Activated T-cell treated with anti-CD3 and anti-CD28 coated beads for 1 hour (primary cell): ENCODE measurements around the gene TANK.

ENCODE experiments used
- DNase-seq: peaks from one replicate; pipeline ENCODE4 v3.0.0-alpha.2; 2020; ENCODE audit warnings: low read depth

TANK gene

GRCh38 chr2:161232571-161232970, 72.3 kb downstream of the TANK start:
- DNase-seq: no peak

GRCh38 chr2:161233858-161234431, 73.7 kb downstream of the TANK start:
- no peak for DNase-seq

GRCh38 chr2:161234627-161235026, 74.4 kb downstream of the TANK start:
- DNase-seq: no peak

GRCh38 chr2:161237392-161238264, 77.4 kb downstream of the TANK start:
- peak; percentile 37 for DNase-seq

GRCh38 chr2:161238265-161238559, 78.0 kb downstream of the TANK start:
- DNase-seq: no peak

GRCh38 chr2:161238560-161239325, 78.5 kb downstream of the TANK start:
- peak; percentile 44 for DNase-seq

- DNase-seq: no peak
Measured at GRCh38 chr2:161239326-161240109, 79.3 kb downstream of the TANK start.

- DNase-seq: no peak
Measured at GRCh38 chr2:161241894-161242293, 81.7 kb downstream of the TANK start.

- no peak for DNase-seq
Measured at GRCh38 chr2:161243312-161243711, 83.1 kb downstream of the TANK start.

GRCh38 chr2:161243905-161244304, 83.7 kb downstream of the TANK start:
- DNase-seq: no peak

- peak; percentile 50 for DNase-seq
Measured at GRCh38 chr2:161244387-161245260, 84.4 kb downstream of the TANK start.

- no peak for DNase-seq
Measured at GRCh38 chr2:161245261-161245553, 85.0 kb downstream of the TANK start.

GRCh38 chr2:161245671-161246070, 85.4 kb downstream of the TANK start:
- DNase-seq: no peak

GRCh38 chr2:161246281-161246680, 86.1 kb downstream of the TANK start:
- no peak for DNase-seq

GRCh38 chr2:161250864-161251436, 90.7 kb downstream of the TANK start:
- DNase-seq: no peak

- DNase-seq: no peak
Measured at GRCh38 chr2:161257123-161257952, 97.1 kb downstream of the TANK start.

GRCh38 chr2:161265874-161266273, 105.6 kb downstream of the TANK start:
- no peak for DNase-seq

GRCh38 chr2:161269111-161269510, 108.9 kb downstream of the TANK start:
- no peak for DNase-seq

GRCh38 chr2:161273038-161273760, 113.0 kb downstream of the TANK start:
- DNase-seq: no peak
